ENCODE data around the gene UFL1.

The UFL1 gene

GRCh38 chr6:96576221-96576620, 54.6 kb downstream of the UFL1 start:
- DNase-seq = no peak

DNA sequence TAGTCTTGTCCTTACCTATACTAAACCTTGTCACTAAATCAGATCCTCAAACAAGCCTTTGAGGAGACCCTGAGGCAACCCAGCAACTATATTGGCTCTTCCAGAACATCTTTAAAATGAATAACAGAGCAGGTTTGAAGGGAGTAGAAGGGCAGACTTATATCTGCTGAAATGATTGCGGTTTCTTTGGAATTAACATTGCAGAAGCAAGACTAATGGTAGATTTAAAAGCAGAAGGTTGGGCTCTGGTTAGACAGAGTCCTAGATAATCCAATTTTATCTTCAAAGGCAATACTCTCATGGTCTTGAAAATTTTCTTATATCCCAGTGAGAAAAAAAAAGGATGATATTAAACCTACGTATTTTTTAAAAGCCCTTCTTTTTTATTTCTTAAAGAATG, 60.4 kb downstream of the UFL1 start:
- DNase-seq = no peak

GRCh38 chr6:96582436-96582835, 60.8 kb downstream of the UFL1 start:
- no peak for DNase-seq

DNA sequence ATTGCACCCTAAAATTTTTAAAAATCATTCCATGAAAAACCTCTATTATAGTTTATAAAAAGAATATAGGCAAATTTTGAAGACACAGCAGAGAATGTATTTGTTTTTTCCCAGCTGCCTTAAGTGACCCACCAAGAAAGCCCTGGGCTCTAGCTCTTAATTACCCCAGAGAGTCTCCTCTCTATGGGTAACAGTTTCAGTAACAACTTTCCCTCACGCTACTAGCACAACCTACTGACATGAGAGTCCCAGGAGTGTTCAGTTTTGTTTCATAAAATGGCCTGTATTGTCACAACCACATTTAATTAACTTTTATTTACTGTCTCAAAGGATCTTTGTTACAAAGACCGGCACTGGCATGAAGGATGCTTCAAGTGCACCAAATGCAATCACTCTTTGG, 82.8 kb downstream of the UFL1 start:
- no peak for DNase-seq
